ENCODE data around the gene CLASRP.
A peak's percentile ranks its signal among the peaks of the same experiment; 100 is the strongest.
"Not testable (repeated sequence)": the region's sequence is repeated elsewhere in the genome, so short reads cannot be mapped to it uniquely, and the experiment has no call there.

CLASRP gene

DNA sequence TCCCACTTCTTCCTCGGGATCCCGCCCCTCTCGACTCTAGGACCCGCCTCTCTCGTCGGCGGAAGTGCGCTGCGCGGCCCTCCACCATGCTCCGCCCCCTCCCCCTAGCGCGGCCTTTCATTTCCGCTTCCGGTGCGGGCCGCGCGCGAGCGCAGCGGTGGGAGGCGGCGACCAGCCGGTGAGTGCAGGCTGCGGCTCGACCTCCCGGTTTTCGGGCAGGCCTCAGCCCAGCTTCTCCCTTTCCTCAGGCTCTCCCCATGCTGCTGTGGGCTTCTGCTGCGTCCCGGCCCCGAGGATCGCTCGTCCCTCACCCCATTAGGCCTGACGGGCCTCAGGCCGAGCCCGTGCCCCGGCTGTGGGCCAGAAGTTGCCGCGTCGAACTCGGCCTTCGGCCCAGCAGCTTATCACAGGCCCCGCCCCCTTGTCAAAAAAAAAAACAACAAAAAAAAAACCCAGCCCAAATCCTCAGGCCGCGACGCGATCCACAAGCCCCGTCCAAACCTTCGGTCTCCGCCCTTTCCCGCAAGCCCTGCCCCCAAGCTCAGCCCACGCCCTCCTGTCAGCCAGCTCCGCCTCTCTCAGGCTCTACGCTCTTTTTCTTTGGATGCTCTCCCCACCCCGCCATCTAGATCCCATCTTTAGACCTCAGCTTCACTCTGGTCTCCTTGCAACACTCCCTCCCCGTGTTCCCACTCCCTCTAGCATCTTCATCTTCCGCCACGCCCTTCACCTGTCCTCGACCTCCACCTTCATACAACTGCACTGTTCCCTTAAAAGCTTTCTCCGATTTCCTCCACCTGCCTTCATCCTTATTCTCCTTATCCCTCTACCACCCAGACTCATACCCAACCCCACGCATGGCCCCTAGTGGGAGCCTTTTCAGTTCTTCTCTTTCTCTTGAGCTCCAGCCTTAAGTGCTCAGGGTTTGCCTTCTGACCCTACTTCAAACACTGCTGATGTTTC lies at the start of gene CLASRP:
CLASRP (plus strand) TSS at position 115 of the 963 bp plus-strand sequence. CDS start 1,168 bp downstream, outside the sequence.
- DNase-seq (ENCODE audit: low read depth) = peak; percentile 74

- DNase-seq (ENCODE audit: low read depth) = no peak
Measured at GRCh38 chr19:44990459-44990858, 48.4 kb upstream of the CLASRP start.

- no peak for DNase-seq (ENCODE audit: low read depth)
Measured at GRCh38 chr19:44990966-44991365, 47.9 kb upstream of the CLASRP start.

DNA sequence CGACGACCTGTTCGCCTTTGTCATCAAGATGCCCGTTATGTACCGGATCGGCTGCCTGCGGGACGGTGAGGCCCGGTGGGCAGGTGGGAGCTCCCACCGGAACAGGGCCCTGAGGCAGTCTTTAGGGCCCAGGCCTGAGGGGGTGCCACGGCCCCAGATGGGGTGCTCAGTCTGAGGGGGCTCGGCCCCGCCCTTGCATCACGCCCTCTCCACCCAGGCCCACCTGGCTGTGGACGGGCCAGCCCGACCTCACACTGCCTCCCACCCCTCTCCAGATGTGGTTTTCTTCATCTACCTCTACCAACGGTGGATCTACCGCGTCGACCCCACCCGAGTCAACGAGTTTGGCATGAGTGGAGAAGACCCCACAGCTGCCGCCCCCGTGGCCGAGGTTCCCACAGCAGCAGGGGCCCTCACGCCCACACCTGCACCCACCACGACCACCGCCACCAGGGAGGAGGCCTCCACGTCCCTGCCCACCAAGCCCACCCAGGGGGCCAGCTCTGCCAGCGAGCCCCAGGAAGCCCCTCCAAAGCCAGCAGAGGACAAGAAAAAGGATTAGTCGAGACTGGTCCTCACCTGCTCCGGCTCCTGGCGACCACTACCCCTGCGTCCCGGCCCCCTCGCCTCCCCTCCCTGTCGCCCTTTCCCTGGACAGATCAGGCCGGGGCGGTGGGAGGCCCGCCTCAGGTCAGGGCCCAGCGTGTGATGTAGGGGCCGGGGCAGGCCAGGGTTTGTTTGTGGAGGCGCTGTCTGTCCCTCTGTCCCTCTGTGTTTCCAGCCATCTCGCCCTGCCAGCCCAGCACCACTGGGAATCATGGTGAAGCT lies 46.3 kb upstream of the CLASRP start:
- DNase-seq (ENCODE audit: low read depth) = no peak

- DNase-seq (ENCODE audit: low read depth) = no peak
Measured at GRCh38 chr19:44993526-44993925, 45.3 kb upstream of the CLASRP start.

GRCh38 chr19:44993926-44994537 lies 44.8 kb upstream of the CLASRP start:
- DNase-seq (ENCODE audit: low read depth) = no peak

DNA sequence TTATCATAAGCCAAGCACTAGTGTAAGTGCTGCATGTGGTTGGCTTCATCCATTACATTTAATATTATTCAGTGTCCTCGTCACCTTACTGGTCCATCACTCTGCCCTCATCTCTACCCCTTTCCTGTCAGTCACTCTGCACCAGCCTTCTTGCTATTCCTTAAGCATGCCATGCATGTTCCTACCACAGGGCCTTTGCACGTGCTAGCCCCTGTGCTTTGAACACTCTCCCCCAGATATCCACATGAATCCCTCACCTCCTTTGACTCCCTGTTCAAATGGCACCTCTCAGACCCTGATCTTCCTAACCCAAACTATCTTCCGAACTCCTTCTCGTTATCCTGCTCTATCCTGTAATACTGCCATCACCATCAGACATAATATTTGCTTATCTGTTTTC lies 40.8 kb upstream of the CLASRP start:
- DNase-seq (ENCODE audit: low read depth) = no peak

GRCh38 chr19:44999131-44999925 lies 39.5 kb upstream of the CLASRP start:
- DNase-seq (ENCODE audit: low read depth) = not testable (repeated sequence)

DNA sequence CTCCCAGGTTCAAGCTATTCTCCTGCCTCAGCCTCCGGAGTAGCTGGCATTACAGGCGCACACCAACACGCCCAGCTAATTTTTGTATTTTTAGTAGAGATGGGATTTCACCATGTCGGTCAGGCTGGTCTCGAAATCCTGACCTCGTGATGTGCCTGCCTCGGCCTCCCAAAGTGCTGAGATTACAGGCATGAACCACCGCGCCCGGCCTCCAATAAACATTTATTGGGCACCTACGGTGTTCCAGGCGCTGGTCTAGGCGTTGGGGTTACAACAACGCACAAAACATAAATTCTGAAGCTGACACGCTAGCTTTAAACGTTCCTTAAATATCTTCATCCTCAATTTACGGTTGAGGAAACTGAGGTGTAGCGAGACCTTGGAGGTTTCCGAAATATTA lies 38.2 kb upstream of the CLASRP start:
- not testable (repeated sequence) for DNase-seq (ENCODE audit: low read depth)

DNA sequence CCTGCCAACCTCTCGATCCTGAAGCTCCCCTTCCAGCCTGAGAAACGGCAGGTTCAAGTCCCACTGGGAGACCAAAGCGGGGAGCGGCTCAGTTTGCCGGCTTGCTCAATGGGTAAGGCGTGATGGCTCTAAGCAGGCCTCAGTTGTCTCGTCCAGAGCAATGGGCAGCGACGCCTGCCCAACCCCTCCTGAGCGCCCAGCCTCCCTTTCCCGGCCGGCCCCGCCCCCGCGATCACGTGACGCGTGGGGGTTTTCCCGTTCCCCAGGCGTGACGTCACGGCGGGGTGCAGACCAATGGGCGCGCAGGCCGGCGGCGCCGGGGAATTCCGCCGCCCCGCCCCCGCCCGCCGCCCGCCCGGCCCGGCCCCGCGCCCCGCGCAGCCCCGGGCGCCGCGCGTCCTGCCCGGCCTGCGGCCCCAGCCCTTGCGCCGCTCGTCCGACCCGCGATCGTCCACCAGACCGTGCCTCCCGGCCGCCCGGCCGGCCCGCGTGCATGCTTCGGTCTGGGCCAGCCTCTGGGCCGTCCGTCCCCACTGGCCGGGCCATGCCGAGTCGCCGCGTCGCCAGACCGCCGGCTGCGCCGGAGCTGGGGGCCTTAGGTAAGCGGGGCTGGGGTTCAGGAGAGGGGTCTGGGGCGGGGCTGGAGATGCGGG lies 37.6 kb upstream of the CLASRP start, which contains the start of gene RELB:
RELB (plus strand) TSS at position 378 of the 653 bp plus-strand sequence; CDS start at position 494, 116 bp downstream.
- peak; percentile 92 for DNase-seq (ENCODE audit: low read depth)

- no peak for DNase-seq (ENCODE audit: low read depth)
Measured at GRCh38 chr19:45003485-45003884, 35.4 kb upstream of the CLASRP start.

DNA sequence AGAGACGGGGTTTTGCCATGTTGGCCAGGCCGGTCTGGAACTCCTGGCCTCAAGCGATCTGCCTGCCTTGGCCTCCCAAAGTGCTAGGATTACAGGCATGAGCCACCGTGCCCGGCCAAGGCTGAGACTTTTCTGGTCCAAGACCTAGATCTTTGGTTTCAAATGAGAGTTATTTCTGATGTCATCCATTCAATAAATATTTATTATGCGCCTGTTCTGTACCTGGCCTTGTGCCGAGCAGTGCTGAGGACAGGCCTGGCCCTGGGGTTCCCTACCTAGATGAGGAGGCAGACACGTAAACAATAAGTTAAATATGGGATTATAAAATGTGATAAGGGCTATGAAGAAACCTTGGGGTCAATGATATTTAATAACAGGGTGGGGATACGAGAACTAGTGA lies 33.1 kb upstream of the CLASRP start:
- DNase-seq (ENCODE audit: low read depth) = no peak

DNA sequence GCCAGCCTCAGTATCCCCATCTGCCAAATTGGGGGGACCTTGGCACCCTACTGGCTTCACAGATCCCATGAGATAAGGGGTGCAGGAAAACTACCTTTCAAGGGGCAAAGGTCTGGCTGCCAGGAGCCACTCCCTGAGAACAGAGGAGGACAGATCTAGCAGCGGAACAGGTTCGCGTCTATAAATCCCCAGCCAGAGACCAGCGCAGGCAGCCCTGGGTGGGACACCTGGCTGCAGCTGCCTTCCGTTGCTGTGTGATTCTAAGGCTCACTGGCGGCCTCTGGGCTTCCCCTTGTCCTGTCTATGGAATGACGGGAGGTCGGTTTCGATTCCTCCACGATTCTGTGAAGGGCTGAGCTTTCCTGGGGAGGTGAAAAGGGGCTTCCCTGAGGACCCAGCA lies 30.3 kb upstream of the CLASRP start:
- no peak for DNase-seq (ENCODE audit: low read depth)

- DNase-seq (ENCODE audit: low read depth) = no peak
Measured at GRCh38 chr19:45009625-45010255, 29.1 kb upstream of the CLASRP start.

GRCh38 chr19:45010306-45010705 lies 28.5 kb upstream of the CLASRP start:
- DNase-seq (ENCODE audit: low read depth) = no peak

DNA sequence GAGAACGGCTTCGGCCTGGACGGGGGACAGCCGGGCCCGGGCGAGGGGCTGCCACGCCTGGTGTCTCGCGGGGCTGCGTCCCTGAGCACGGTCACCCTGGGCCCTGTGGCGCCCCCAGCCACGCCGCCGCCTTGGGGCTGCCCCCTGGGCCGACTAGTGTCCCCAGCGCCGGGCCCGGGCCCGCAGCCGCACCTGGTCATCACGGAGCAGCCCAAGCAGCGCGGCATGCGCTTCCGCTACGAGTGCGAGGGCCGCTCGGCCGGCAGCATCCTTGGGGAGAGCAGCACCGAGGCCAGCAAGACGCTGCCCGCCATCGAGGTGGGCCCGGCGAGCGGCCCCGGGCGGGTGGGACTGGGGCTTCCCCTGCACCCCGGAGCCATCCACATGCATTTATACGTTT lies 26.9 kb upstream of the CLASRP start:
- DNase-seq (ENCODE audit: low read depth) = no peak

GRCh38 chr19:45016388-45017314 lies 22.2 kb upstream of the CLASRP start:
- DNase-seq (ENCODE audit: low read depth) = peak; percentile 51

- no peak for DNase-seq (ENCODE audit: low read depth)
Measured at GRCh38 chr19:45019187-45019586, 19.7 kb upstream of the CLASRP start.

- DNase-seq (ENCODE audit: low read depth) = no peak
Measured at GRCh38 chr19:45020071-45020470, 18.8 kb upstream of the CLASRP start.

Measured in stimulated activated CD8-positive, alpha-beta memory T cell treated with anti-CD3 and anti-CD28 coated beads, Interleukin-15, amount 100 ng/mL, for 1 hour (primary cell).